ENCODE data around the gene NBPF3. TPM values are rescaled to one million over a fixed set of nuclear protein-coding genes. Genes with fewer than 3 reads are reported as not detected.
A peak's percentile ranks its signal among the peaks of the same experiment; 100 is the strongest.

NBPF3 gene
- total and polyA plus RNA-seq, 2 experiments from 2014 or later: 2.7 to 18.1 TPM

- Mint-ChIP-seq H3K36me3 (ENCODE audit: low read depth) (no peaks in the 10 kb centered on the region), H3K27me3 (ENCODE audit: insufficient read depth, low read depth, poor library complexity) (peaks cover 8% of the 10 kb centered on the region), H3K4me3 (no peak overlapping the region), H3K9me3 (no peaks in the 10 kb centered on the region), H3K4me1 (no peaks in the 10 kb centered on the region; the same call in 2 of the 3 replicates), H3K27ac (no peak overlapping the region)
- TF ChIP-seq REST (IDR thresholded peaks at IDR 0.05; ENCODE audit: unreplicated experiment) (no peak), ZNF114 (CRISPR knock-in tag; IDR thresholded peaks at IDR 0.05) (no peak), STAT1 (IDR thresholded peaks at IDR 0.05; ENCODE audit: unreplicated experiment) (no peak), EZH2 (IDR thresholded peaks at IDR 0.05; ENCODE audit: low read depth, unreplicated experiment) (no peak), EZH2phosphoT487 (IDR thresholded peaks at IDR 0.05; ENCODE audit: unreplicated experiment) (no peak), ZNF462 (CRISPR knock-in tag; IDR thresholded peaks at IDR 0.05) (no peak), NANOG (IDR thresholded peaks at IDR 0.05; ENCODE audit: borderline replicate concordance) (no peak), ETS1 (IDR thresholded peaks at IDR 0.05) (no peak), POLR2AphosphoS5 (IDR thresholded peaks at IDR 0.05; ENCODE audit: low read depth) (no peak), CREB1 (CRISPR knock-in tag; IDR thresholded peaks at IDR 0.05; ENCODE audit: low read depth) (no peak), ZNF331 (CRISPR knock-in tag; IDR thresholded peaks at IDR 0.05; ENCODE audit: low read depth) (no peak)
- 0 out of 2 replicates have a peak, but pooled peaks cover 2% of the 10 kb centered on the region for H3K4me1 ChIP-seq (ENCODE audit: insufficient read depth)
- no peak overlapping the region for H3K4me2 ChIP-seq
- no peak overlapping the region for H3K27ac ChIP-seq (ENCODE audit: low read depth)
- H4K20me1 ChIP-seq (replicated peaks; ENCODE audit: insufficient read depth): no peaks in the 10 kb centered on the region
- ATAC-seq (no peak), DNase-seq (ENCODE audit: low spot score) (no peak)
- peak overlapping the region; percentile 8; the same call in 1 of the 2 replicates for H2AFZ ChIP-seq
- H3K79me2 ChIP-seq (replicated peaks; ENCODE audit: insufficient read depth): no peaks in the 10 kb centered on the region
- H3K36me3 ChIP-seq (ENCODE audit: insufficient read depth): no peaks in the 10 kb centered on the region
- no peak overlapping the region for H3K4me3 ChIP-seq
- no peaks in the 10 kb centered on the region for H3F3A ChIP-seq (replicated peaks; ENCODE audit: low read depth)
- no peaks in the 10 kb centered on the region for H3K27me3 ChIP-seq (ENCODE audit: insufficient read depth)
- no peaks in the 10 kb centered on the region for H3K9me2 ChIP-seq (ENCODE audit: insufficient read depth)
These were observed 43.4 kb upstream of the NBPF3 start for GRCh38 chr1:21396516-21396915.
